H7 (cell line): ENCODE measurements around the gene IL32. TPM values are rescaled to one million over a fixed set of nuclear protein-coding genes. Genes with fewer than 3 reads are reported as not detected.

Experiments used
- DNase-seq: peaks from one replicate; pipeline ENCODE4 v3.0.0; 2012
- H3K27me3 ChIP-seq: 2 replicates; pipeline ENCODE4 v1.6.0; 2011; ENCODE audit warnings: mild to moderate bottlenecking, low read length; ENCODE audit not compliant: control insufficient read depth, insufficient read depth
- H3K36me3 ChIP-seq: replicated peaks from 2 replicates; pipeline ENCODE4 v1.5.1; 2011; ENCODE audit warnings: low read length; ENCODE audit not compliant: control insufficient read depth, insufficient read depth
- H3K4me3 ChIP-seq: 2 replicates; pipeline ENCODE4 v1.5.1; 2011; ENCODE audit warnings: low read depth, mild to moderate bottlenecking, control low read depth, low read length, moderate library complexity; ENCODE audit not compliant: insufficient read depth
- total RNA-seq: library from RNA; depleted of rRNA; stranded (reverse); fragments of >200 nt; shearing (Covaris generic); gene quantifications from 2 replicates; pipeline ENCODE4 v1.2.3, GENCODE V29; 2014

Gene IL32
- total RNA-seq, 1 experiment from 2014 or later, result 9.9 TPM

- Histone ChIP-seq H3K4me3 (no peak overlapping the region), H3K27me3 (peaks cover 17% of the 10 kb centered on the region), H3K36me3 (peaks cover 14% of the 10 kb centered on the region)
- no peak for DNase-seq
Measured at GRCh38 chr16:3025032-3026002, 40.1 kb upstream of the IL32 start.

- DNase-seq, result no peak
- Histone ChIP-seq H3K27me3 (peaks cover 19% of the 10 kb centered on the region), H3K36me3 (peaks cover 14% of the 10 kb centered on the region), H3K4me3 (no peak overlapping the region)
Measured at GRCh38 chr16:3026003-3026378, 39.4 kb upstream of the IL32 start.

GRCh38 chr16:3026609-3027488 is 38.6 kb upstream of the IL32 start:
- Histone ChIP-seq H3K36me3 (peaks cover 14% of the 10 kb centered on the region), H3K27me3 (peaks cover 19% of the 10 kb centered on the region), H3K4me3 (no peak overlapping the region)
- DNase-seq, result no peak

GRCh38 chr16:3027489-3027795 is 38.0 kb upstream of the IL32 start:
- peak; percentile 54 for DNase-seq
- H3K36me3 ChIP-seq, result peaks cover 13% of the 10 kb centered on the region
- H3K4me3 ChIP-seq, result no peak overlapping the region
- peaks cover 19% of the 10 kb centered on the region for H3K27me3 ChIP-seq

- Histone ChIP-seq H3K27me3 (peaks cover 19% of the 10 kb centered on the region), H3K4me3 (no peak overlapping the region), H3K36me3 (peaks cover 13% of the 10 kb centered on the region)
- peak; percentile 99 for DNase-seq
Measured at GRCh38 chr16:3027983-3028715, 37.3 kb upstream of the IL32 start.

GRCh38 chr16:3028716-3029319 is 36.6 kb upstream of the IL32 start:
- H3K36me3 ChIP-seq, result peaks cover 13% of the 10 kb centered on the region
- H3K4me3 ChIP-seq, result no peak overlapping the region
- DNase-seq, result peak; percentile 36
- H3K27me3 ChIP-seq, result peaks cover 19% of the 10 kb centered on the region

- DNase-seq, result peak; percentile 63
- peaks cover 13% of the 10 kb centered on the region for H3K36me3 ChIP-seq
- H3K27me3 ChIP-seq, result peaks cover 19% of the 10 kb centered on the region
- H3K4me3 ChIP-seq, result no peak overlapping the region
Measured at GRCh38 chr16:3029491-3030221, 35.8 kb upstream of the IL32 start.

- peaks cover 13% of the 10 kb centered on the region for H3K36me3 ChIP-seq
- peak; percentile 51 for DNase-seq
- no peak overlapping the region for H3K4me3 ChIP-seq
- peaks cover 22% of the 10 kb centered on the region for H3K27me3 ChIP-seq
Measured at GRCh38 chr16:3030222-3031212, 34.9 kb upstream of the IL32 start.

- H3K4me3 ChIP-seq, result no peak overlapping the region
- H3K27me3 ChIP-seq, result peaks cover 40% of the 10 kb centered on the region
- no peaks in the 10 kb centered on the region; the same call in 1 of the 2 replicates for H3K36me3 ChIP-seq
- DNase-seq, result no peak
Measured at GRCh38 chr16:3032624-3033023, 32.8 kb upstream of the IL32 start.

GRCh38 chr16:3035289-3035971 is 30.0 kb upstream of the IL32 start:
- peak; percentile 61 for DNase-seq
- peak overlapping the region; percentile 55; the same call in 1 of the 2 replicates for H3K4me3 ChIP-seq
- H3K27me3 ChIP-seq, result peaks cover 29% of the 10 kb centered on the region
- no peaks in the 10 kb centered on the region; the same call in 1 of the 2 replicates for H3K36me3 ChIP-seq

- H3K27me3 ChIP-seq, result peaks cover 27% of the 10 kb centered on the region
- H3K36me3 ChIP-seq, result no peaks in the 10 kb centered on the region; the same call in 1 of the 2 replicates
- H3K4me3 ChIP-seq, result peak overlapping the region; percentile 55
- peak; percentile 87 for DNase-seq
Measured at GRCh38 chr16:3035972-3036725, 29.3 kb upstream of the IL32 start.
